Right forelimb (tissue), 1 donor: Measurements from ENCODE around the gene ZFPM1.

Source experiments
- DNase-seq: peaks from one replicate; pipeline ENCODE4 v3.0.0-alpha.2; 2018

Gene ZFPM1

DNA sequence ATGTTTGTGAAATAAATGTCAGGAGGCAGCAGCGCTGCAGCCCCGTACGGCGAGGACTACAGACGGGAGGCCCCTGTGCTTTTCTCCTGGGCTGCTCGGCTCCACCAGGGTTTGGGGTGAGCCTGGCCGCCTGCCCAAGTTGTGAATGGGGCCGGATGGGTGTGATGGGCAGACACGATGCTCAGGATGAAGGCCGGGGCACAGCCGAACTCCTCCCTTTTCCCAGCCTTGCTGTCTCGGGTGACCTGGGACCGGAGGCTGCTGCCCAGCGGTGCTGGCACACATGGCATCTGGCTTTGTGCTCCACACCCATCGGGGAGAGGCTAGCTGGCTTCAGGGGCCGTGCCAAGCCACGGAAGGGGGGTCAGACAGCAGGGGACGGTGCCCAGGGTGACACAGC is 34.2 kb upstream of the ZFPM1 start:
- DNase-seq = no peak

DNA sequence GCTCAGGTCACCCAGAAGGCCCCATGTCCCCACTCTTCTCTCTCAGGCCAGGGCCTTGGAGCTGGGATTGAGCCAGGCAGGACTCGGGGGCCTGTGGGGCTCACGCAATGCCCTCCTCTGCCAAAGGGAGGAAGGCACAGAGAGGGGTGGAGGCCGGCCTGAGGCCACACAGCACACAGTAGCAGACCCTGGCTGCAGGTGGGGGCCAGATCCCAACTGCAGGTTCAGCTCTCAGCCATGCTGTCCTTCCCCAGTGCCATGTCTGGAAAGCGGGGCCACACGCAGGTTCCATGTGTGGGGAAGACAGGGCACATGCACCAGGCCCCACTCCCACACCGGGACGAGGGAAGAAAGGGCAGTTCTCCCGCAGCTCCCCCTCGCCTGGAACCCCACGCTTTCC is 33.3 kb upstream of the ZFPM1 start:
- no peak for DNase-seq

DNA sequence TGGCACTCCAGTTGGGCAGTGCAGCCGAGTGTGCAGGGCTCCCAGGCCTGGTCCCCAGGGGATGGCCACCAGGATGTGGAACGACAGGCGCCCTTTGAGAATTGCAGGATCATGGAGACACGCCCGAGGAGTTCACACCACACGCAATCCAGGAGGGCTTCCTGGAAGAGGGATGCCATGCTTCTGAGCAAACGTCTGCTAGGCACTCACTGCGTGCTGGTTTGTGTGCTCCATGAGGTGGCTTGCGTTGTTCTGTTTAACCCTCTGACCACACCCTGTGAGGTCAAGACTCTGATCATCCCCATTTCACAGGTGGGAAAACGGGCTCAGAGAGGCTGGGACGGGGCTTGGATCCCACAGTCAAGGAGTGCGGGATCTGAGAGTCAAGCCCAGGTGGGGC is 32.6 kb upstream of the ZFPM1 start:
- no peak for DNase-seq

- no peak for DNase-seq
Measured at GRCh38 chr16:88421301-88421700, 31.8 kb upstream of the ZFPM1 start.

DNA sequence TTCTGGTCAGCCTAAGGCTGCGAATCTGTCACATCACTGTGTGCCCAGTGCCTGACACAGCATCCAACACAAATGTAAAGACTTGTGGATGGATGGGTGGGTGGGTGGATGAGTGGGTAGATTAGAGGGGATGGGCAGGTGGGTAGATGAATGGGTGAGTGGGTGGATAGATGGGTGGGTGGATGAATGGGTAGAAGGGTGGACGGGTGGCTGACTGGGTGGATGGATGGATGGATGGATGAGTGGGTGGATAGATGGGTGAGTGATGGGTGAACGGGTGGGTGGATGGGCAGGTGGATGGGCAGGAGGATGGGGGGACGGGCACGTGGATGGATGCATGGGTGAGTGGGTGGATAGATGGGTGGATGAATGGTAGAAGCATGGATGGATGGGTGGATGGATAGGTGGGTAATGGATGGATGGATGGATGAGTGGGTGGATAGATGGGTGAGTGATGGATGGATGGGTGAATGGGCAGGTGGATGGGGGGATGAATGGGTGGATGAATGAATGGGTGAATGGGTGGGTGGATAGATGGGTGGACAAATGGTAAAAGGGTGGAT is 31.1 kb upstream of the ZFPM1 start:
- no peak for DNase-seq

DNA sequence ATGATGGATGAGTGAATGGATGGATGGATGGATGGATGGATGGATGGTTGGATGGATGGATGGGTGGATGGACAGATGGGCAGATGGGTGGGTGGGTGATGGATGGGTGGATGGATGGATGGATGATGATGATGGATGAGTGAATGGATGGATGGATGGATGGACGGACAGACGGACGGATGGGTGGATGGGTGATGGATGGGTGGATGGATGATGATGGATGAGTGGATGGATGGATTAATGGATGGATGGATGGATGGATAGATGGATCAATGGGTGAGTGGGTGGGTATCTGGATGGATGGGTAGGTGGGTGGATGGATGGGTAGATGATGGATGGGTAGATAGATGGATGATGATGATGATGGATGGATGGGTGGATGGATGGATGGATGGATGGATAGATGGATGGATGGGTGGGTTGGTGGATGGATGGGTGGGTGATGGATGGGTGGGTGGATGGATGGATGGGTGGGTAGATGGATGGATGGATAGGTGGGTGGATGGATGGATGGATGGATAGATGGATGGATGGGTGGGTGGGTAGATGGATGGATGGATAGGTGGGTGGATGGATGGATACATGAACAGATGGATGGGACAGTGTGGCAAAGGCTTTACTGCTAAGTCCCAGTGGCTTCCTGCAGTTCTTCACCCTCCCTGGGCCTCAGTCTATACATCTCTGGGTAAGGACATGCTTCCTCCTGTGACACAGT is 30.2 kb upstream of the ZFPM1 start:
- no peak for DNase-seq

DNA sequence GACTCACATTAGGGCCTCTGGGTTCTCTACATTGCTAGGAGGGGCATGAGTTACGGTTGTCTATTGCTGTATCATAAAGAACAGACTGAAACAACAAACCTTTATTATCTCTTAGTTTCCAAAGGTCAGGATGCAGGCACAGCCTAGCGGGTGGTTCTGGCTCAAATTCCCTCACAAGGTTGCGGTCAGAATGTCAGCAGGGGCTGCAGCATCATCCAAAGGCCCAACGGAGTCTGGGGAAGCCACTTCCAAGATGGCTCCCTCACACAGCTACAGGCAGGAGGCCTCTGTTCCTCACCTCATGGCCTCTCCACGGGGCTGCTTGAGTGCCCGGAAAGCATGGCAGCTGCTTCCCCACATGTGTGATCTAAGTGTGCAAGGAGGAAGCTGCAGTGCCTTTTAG is 29.6 kb upstream of the ZFPM1 start:
- no peak for DNase-seq

DNA sequence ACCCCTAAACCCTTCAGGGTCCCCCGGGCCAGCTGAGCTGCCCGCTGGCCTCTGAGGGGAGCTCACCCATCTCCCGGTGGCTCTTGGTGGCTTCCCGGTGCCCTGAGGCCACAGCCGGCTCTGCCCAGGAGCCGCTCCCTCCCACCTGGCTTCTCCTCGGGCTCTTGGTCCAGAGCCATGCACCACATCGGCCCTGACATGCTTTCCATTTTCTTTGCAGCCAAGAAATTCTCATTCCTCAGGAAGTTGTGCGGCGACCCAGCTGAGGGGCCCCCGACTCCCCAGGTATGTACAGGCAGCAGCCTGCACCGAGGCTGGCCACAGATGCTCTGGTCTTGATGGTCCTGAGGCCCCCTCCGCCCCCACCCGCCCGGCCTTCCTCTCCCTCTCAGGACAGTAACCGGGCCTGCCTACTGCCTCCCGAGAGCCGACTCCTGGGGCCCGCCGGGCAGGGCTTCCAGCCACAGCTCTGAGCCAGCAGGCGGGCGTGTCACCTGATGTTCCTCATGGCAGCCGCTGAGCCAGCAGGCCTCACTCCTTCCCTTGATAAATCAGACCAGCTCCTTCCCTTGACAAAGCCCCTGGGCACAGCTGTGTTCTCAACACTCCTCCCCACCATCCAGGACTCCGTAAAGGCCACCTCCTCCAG is 28.4 kb upstream of the ZFPM1 start:
- peak; percentile 77 for DNase-seq

GRCh38 chr16:88426018-88426417 is 27.1 kb upstream of the ZFPM1 start:
- no peak for DNase-seq

DNA sequence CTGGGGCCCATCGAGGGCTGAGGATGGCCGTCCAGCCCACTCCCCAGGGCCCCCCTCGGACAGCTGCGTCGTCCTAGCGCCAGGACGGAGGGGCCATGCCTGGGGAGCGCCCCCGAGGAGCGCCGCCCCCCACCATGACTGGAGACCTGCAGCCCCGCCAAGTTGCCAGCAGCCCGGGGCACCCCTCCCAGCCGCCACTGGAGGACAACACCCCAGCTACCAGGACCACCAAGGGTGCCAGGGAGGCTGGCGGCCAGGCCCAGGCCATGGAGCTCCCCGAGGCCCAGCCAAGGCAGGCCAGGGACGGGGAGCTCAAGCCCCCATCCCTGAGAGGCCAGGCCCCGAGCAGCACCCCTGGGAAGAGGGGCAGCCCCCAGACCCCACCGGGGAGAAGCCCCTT is 25.7 kb upstream of the ZFPM1 start:
- no peak for DNase-seq

- no peak for DNase-seq
Measured at GRCh38 chr16:88428156-88428555, 24.9 kb upstream of the ZFPM1 start.

GRCh38 chr16:88428616-88429386 is 24.3 kb upstream of the ZFPM1 start:
- no peak for DNase-seq

DNA sequence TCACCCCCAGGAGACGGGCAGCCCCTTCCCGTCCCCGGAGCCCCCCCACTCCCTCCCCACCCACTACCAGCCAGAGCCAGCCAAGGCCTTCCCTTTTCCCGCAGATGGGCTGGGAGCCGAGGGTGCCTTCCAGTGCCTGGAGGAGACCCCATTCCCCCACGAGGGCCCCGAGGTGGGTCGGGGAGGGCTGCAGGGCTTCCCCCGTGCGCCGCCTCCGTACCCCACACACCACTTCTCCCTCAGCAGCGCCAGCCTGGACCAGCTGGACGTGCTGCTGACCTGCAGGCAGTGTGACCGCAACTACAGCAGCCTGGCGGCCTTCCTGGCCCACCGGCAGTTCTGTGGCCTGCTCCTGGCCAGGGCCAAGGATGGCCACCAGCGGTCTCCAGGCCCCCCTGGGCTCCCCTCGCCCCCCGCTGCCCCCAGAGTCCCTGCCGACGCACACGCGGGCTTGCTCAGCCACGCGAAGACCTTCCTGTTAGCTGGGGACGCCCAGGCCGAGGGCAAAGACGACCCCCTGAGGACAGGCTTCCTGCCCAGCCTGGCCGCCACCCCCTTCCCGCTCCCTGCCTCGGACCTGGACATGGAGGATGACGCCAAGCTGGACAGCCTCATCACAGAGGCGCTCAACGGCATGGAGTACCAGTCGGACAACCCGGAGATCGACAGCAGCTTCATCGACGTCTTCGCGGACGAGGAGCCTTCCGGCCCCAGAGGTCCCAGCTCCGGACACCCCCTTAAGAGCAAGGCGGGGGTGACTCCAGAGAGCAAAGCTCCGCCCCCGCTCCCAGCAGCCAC is 23.5 kb upstream of the ZFPM1 start:
- DNase-seq = no peak

- no peak for DNase-seq
Measured at GRCh38 chr16:88430185-88430523, 22.9 kb upstream of the ZFPM1 start.

DNA sequence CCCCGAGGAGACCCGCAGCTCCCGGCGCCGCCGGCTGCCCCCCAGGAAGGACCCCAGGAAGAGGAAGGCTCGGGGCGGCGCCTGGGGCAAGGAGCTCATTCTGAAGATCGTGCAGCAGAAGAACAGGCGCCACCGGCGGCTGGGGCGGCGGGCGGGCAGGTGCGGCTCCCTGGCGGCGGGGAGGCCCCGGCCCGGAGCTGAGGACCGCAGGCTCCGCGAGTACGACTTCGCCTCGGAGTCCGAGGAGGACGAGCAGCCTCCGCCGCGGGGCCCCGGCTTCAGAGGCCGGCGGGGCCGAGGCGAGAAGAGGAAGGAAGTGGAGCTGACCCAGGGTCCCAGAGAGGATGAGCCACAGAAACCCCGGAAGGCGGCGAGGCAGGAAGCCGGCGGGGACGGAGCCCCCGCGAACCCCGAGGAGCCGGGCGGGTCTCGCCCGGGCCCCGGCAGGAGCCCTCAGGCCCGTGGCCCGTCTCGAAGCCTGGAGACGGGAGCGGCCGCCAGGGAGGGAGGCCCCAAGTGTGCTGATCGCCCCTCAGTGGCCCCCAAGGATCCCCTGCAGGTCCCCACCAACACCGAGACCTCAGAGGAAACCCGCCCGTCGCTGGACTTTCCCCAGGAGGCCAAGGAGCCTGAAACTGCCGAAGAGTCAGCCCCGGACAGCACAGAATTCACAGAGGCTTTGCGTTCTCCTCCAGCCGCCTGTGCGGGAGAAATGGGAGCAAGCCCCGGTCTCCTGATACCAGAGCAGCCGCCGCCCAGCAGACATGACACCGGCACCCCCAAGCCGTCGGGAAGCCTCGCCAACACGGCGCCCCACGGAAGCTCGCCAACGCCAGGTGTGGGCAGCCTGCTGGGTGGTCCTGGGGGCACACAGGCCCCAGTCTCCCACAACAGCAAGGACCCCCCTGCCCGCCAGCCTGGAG is 22.3 kb upstream of the ZFPM1 start:
- DNase-seq = peak; percentile 71

GRCh38 chr16:88431651-88432050 is 21.4 kb upstream of the ZFPM1 start:
- DNase-seq = no peak

DNA sequence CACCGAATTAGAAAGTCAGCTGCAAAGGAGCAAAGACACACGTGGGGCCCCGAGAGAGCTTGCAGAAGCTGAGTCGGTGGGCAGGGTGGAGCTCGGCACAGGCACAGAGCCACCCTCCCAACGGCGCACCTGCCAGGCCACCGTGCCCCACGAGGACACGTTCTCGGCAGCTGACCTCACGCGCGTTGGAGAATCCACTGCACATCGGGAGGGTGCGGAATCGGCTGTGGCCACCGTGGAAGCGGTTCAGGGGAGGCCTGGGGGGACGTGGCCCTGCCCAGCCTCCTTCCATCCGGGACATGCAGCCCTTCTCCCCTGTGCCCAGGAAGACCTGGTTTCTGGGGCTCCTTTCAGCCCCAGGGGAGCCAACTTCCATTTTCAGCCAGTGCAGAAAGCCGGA is 20.9 kb upstream of the ZFPM1 start:
- DNase-seq = no peak

- DNase-seq = no peak
Measured at GRCh38 chr16:88432753-88433152, 20.3 kb upstream of the ZFPM1 start.

- DNase-seq = no peak
Measured at GRCh38 chr16:88433632-88434352, 19.3 kb upstream of the ZFPM1 start.

- DNase-seq = no peak
Measured at GRCh38 chr16:88434353-88434690, 18.8 kb upstream of the ZFPM1 start.

DNA sequence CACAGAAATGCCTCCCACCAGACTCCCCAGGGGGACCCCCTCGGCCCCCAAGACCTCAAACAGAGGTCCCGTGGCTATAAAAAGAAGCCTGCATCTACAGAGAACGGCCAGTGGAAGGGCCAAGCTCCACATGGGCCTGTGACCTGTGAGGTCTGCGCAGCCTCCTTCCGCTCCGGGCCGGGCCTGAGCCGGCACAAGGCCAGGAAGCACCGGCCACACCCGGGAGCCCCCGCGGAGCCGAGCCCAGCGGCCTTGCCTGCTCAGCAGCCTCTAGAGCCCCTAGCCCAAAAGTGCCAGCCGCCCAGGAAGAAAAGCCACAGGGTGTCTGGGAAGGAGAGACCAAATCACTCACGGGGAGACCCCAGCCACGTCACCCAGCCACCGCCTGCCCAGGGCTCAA is 18.3 kb upstream of the ZFPM1 start:
- DNase-seq = no peak
